HCT116 (cell line): ENCODE measurements around the gene GTPBP10.

Experiments
- ATF3 ChIP-seq: IDR thresholded peaks from 2 replicates; pipeline ENCODE4 v1.6.1; 2012
- CTCF ChIP-seq, 3 experiments: fragments of 200-600 bp in 1 of 3; sonication (generic) in 1 of 3; IDR thresholded peaks in 2 of 3; conservative IDR thresholded peaks in 1 of 3; 2 replicates each; pipeline ENCODE4 v1.5.1; 2012 to 2017; ENCODE audit warnings: low read depth in 2 of 3, low read length in 2 of 3, antibody characterized with exemption in 1 of 3, borderline replicate concordance in 1 of 3, control low read depth in 1 of 3, mild to moderate bottlenecking in 1 of 3, mixed read lengths in 1 of 3, mixed run types in 1 of 3, moderate library complexity in 1 of 3; ENCODE audit not compliant: insufficient read depth in 1 of 3
- EZH2 ChIP-seq: fragments of 200-600 bp; sonication (generic); IDR thresholded peaks from 2 replicates; pipeline ENCODE4 v1.6.1; 2017; ENCODE audit warnings: antibody characterized with exemption, mixed run types
- EZH2phosphoT487 ChIP-seq: fragments of 200-600 bp; IDR thresholded peaks from 2 replicates; pipeline ENCODE4 v1.6.1; 2018; ENCODE audit warnings: antibody characterized with exemption, borderline replicate concordance
- MAX ChIP-seq: IDR thresholded peaks from 2 replicates; pipeline ENCODE4 v1.6.1; 2012
- POLR2AphosphoS5 ChIP-seq: IDR thresholded peaks from 2 replicates; pipeline ENCODE4 v1.6.1; 2011; ENCODE audit warnings: mild to moderate bottlenecking, low read depth, low read length, moderate library complexity
- REST ChIP-seq: IDR thresholded peaks from 2 replicates; pipeline ENCODE4 v1.6.1; 2012; ENCODE audit warnings: low read depth
- ZFX ChIP-seq: fragments of 450-650 bp; IDR thresholded peaks from 2 replicates; pipeline ENCODE4 v1.6.1; 2017

GRCh38 chr7:90383422-90383821 is 36.9 kb downstream of the GTPBP10 start:
- TF ChIP-seq ZFX (no peak), CTCF (IDR thresholded peaks at IDR 0.05 in 2 of 3, conservative IDR thresholded peaks at IDR 0.05 in 1 of 3; ENCODE audit: borderline replicate concordance in 1 of 3, insufficient read depth in 1 of 3, low read depth in 2 of 3, low read length in 2 of 3) (no peak), MAX (no peak), POLR2AphosphoS5 (no peak), EZH2phosphoT487 (no peak), EZH2 (no peak), ATF3 (no peak), REST (no peak)
